K562 (cell line): ENCODE data around the gene CDKN2B-AS1. TPM values are rescaled to one million over a fixed set of nuclear protein-coding genes. Genes with fewer than 3 reads are reported as not detected.

Source experiments
- ATAC-seq: fragments of 200-7000 bp; cut with Tn5 transposase; 3 replicates; pipeline ENCODE4 v1.9.1; 2020; ENCODE audit warnings: moderate library complexity
- BruUV-seq: library from RNA; stranded (reverse); fragments of 400-500 nt; replicated peaks from 2 replicates; lab custom pipeline; 2021; lab: Mats Ljungman, UMichigan
- CTCF ChIA-PET: fragments of 300-600 bp; formaldehyde crosslinking; extraction: SDS; loops from one replicate; lab custom pipeline; 2021; ENCODE audit warnings: low intra/inter-chr PET ratio; lab: Yijun Ruan, JAX
- POLR2A ChIA-PET: fragments of 300-600, 350-650 bp; sonication (Branson Sonifier 250); formaldehyde crosslinking; extraction: SDS; loops from one replicate; lab custom pipeline; 2021; ENCODE audit warnings: antibody characterized with exemption, inconsistent platforms; lab: Yijun Ruan, JAX
- DNase-seq, 4 experiments: peaks; one replicate each; pipeline versions ENCODE4 v3.0.0 to v3.0.0-alpha.2; 2011 to 2018; ENCODE audit warnings: low spot score in 3 of 4, mixed read lengths in 3 of 4; ENCODE audit errors: extremely low read depth in 1 of 4
- FAIRE-seq: peaks from 2 replicates; lab custom pipeline; 2011; peaks lifted over from hg19 to GRCh38; lab: Jason Lieb, UNC
- H2AFZ ChIP-seq: 2 replicates; pipeline ENCODE4 v1.6.0; 2011; ENCODE audit warnings: low read depth, low read length, control low read depth, inconsistent platforms
- H3K27ac ChIP-seq: fragments of 200-600 bp; 3 replicates; pipeline ENCODE4 v1.8.0; 2011; ENCODE audit warnings: low read depth, mild to moderate bottlenecking, control low read depth, inconsistent platforms, low read length, moderate library complexity, mixed read lengths; ENCODE audit errors: extremely low read depth
- H3K27me3 ChIP-seq, 2 experiments: fragments of 300-600 bp in 1 of 2; 2 replicates in 1 of 2; 3 replicates in 1 of 2; pipeline versions ENCODE4 v1.6.0 to v1.8.0; 2011; ENCODE audit warnings: inconsistent platforms in 2 of 2, low read length in 2 of 2, mild to moderate bottlenecking in 1 of 2, mixed read lengths in 1 of 2, moderate library complexity in 1 of 2; ENCODE audit not compliant: control insufficient read depth in 2 of 2, insufficient read depth in 2 of 2
- H3K36me3 ChIP-seq: fragments of 300-600 bp; 3 replicates; pipeline ENCODE4 v1.8.0; 2011; ENCODE audit warnings: mild to moderate bottlenecking, low read length, inconsistent platforms; ENCODE audit not compliant: control insufficient read depth, insufficient read depth
- H3K4me1 ChIP-seq, 2 experiments: fragments of 200-600 bp in 1 of 2; replicated peaks in 1 of 2; 2 replicates in 1 of 2; 3 replicates in 1 of 2; pipeline versions ENCODE4 v1.5.1 to v1.8.0; 2011; ENCODE audit warnings: inconsistent platforms in 2 of 2, low read length in 2 of 2, mild to moderate bottlenecking in 1 of 2, mixed read lengths in 1 of 2, moderate library complexity in 1 of 2; ENCODE audit not compliant: control insufficient read depth in 2 of 2, insufficient read depth in 2 of 2
- H3K4me2 ChIP-seq: 2 replicates; pipeline ENCODE4 v1.6.1; 2011; ENCODE audit warnings: low read length, control low read depth, inconsistent platforms, mixed read lengths; ENCODE audit not compliant: insufficient read depth
- H3K4me3 ChIP-seq: fragments of 200-600 bp; sonication (generic), shearing (Covaris generic); 2 replicates; pipeline ENCODE4 v1.5.1; 2016; ENCODE audit warnings: control low read depth, inconsistent platforms
- H3K79me2 ChIP-seq: fragments of 200-600 bp; 3 replicates; pipeline ENCODE4 v1.8.0; 2011; ENCODE audit warnings: low read length, inconsistent platforms; ENCODE audit not compliant: control insufficient read depth, insufficient read depth
- H3K9ac ChIP-seq, 2 experiments: 2 replicates each; pipeline versions ENCODE4 v1.6.0 to v1.6.1; 2011; ENCODE audit warnings: low read depth in 2 of 2, low read length in 2 of 2, control low read depth in 1 of 2, inconsistent platforms in 1 of 2, mild to moderate bottlenecking in 1 of 2, mixed read lengths in 1 of 2; ENCODE audit not compliant: insufficient read depth in 1 of 2
- H3K9me1 ChIP-seq: one replicate; pipeline ENCODE4 v1.6.0; 2011; ENCODE audit warnings: inconsistent platforms, mild to moderate bottlenecking, low read length, moderate library complexity; ENCODE audit not compliant: control insufficient read depth, insufficient read depth
- H3K9me3 ChIP-seq: replicated peaks from 2 replicates; pipeline ENCODE4 v1.5.1; 2011; ENCODE audit warnings: low read depth, low read length, inconsistent platforms; ENCODE audit not compliant: control insufficient read depth, insufficient read depth
- H4K20me1 ChIP-seq: replicated peaks from 2 replicates; pipeline ENCODE4 v1.6.1; 2011; ENCODE audit warnings: low read length, inconsistent platforms, mixed read lengths; ENCODE audit not compliant: control insufficient read depth, insufficient read depth
- CBX2 ChIP-seq: fragments of 200-600 bp; sonication (generic); IDR thresholded peaks from one replicate; pipeline ENCODE4 v1.6.1; 2012; ENCODE audit warnings: mild to moderate bottlenecking, low read length, inconsistent platforms; ENCODE audit not compliant: insufficient read depth, poor library complexity, severe bottlenecking
- CCNT2 ChIP-seq: IDR thresholded peaks from 2 replicates; pipeline ENCODE4 v1.6.1; 2011; ENCODE audit warnings: borderline replicate concordance, low read depth, mild to moderate bottlenecking, moderate library complexity, mixed read lengths, low read length; ENCODE audit not compliant: insufficient read length; ENCODE audit errors: extremely low read depth
- CREB1 ChIP-seq, 2 experiments: sonication (generic) in 1 of 2; formaldehyde crosslinking in 1 of 2; IDR thresholded peaks; 2 replicates each; pipeline versions ENCODE4 v1.6.1 to v1.8.0; 2012 to 2022; ENCODE audit warnings: inconsistent platforms in 1 of 2, mild to moderate bottlenecking in 1 of 2, missing genetic modification reagents in 1 of 2, moderate library complexity in 1 of 2
- DLX4 ChIP-seq: fragments of 250-450 bp; sonication (Bioruptor Pico); IDR thresholded peaks from 2 replicates; pipeline ENCODE4 v1.6.1; 2021; ENCODE audit warnings: mild to moderate bottlenecking
- ERF ChIP-seq: fragments of 450-650 bp; formaldehyde crosslinking; IDR thresholded peaks from 2 replicates; pipeline ENCODE4 v1.4.0; 2020; ENCODE audit warnings: mild to moderate bottlenecking, mixed read lengths
- MCM2 ChIP-seq: fragments of 450-650 bp; IDR thresholded peaks from 2 replicates; pipeline ENCODE4 v1.6.1; 2017; ENCODE audit warnings: low read depth, mild to moderate bottlenecking
- MTA1 ChIP-seq: fragments of 450-650 bp; IDR thresholded peaks from 2 replicates; pipeline ENCODE4 v1.6.1; 2017; ENCODE audit warnings: borderline replicate concordance
- MYC ChIP-seq, 2 experiments: fragments of 250-450 bp in 1 of 2; sonication (Bioruptor Pico) in 1 of 2; IDR thresholded peaks; 2 replicates each; pipeline versions ENCODE4 v1.5.1 to v1.6.1; 2012 to 2021; ENCODE audit warnings: low read depth in 2 of 2, borderline replicate concordance in 1 of 2, improper control_type of control experiment in 1 of 2, low read length in 1 of 2, mild to moderate bottlenecking in 1 of 2, moderate library complexity in 1 of 2
- NELFE ChIP-seq: IDR thresholded peaks from 2 replicates; pipeline ENCODE4 v1.6.1; 2011; ENCODE audit warnings: mild to moderate bottlenecking; ENCODE audit not compliant: insufficient read depth, insufficient read length
- PTBP1 ChIP-seq: fragments of 200-400 bp; formaldehyde crosslinking; IDR thresholded peaks from 2 replicates; pipeline ENCODE4 v1.6.1; 2017; ENCODE audit warnings: low read depth, low read length
- SMARCA5 ChIP-seq: fragments of 450-650 bp; IDR thresholded peaks from 2 replicates; pipeline ENCODE4 v1.6.1; 2016
- SRSF3 ChIP-seq: fragments of 200-400 bp; formaldehyde crosslinking; IDR thresholded peaks from 2 replicates; pipeline ENCODE4 v1.6.1; 2016; ENCODE audit warnings: mild to moderate bottlenecking, low read length, moderate library complexity; ENCODE audit not compliant: insufficient read depth
- ZBTB8A ChIP-seq: fragments of 450-650 bp; IDR thresholded peaks from 2 replicates; pipeline ENCODE4 v1.6.1; 2018; ENCODE audit warnings: mild to moderate bottlenecking, moderate library complexity; ENCODE audit not compliant: partially characterized antibody
- ZFP36 ChIP-seq: fragments of 150-350 bp; IDR thresholded peaks from 2 replicates; pipeline ENCODE4 v1.6.1; 2018; ENCODE audit warnings: low read length, low read depth; ENCODE audit not compliant: partially characterized antibody
- ZNF146 ChIP-seq: IDR thresholded peaks from one replicate; pipeline ENCODE4 v1.6.1; 2018; ENCODE audit warnings: missing compliant biosample characterization; ENCODE audit not compliant: unreplicated experiment
- ZNF324 ChIP-seq: fragments of 250-450 bp; sonication (Bioruptor Pico); IDR thresholded peaks from 2 replicates; pipeline ENCODE4 v1.4.0; 2020; ENCODE audit warnings: mild to moderate bottlenecking
- ZNF766 ChIP-seq: fragments of 200-800 bp; sonication (Bioruptor generic); conservative IDR thresholded peaks from 2 replicates; pipeline ENCODE4 v1.6.1; 2016; ENCODE audit warnings: missing genetic modification characterization, missing compliant biosample characterization
- in situ Hi-C: fragments of 300-500 bp; cut with MboI; formaldehyde crosslinking; loops from 4 replicates; pipeline ENCODE4 v1.15.0; 2018; ENCODE audit warnings: inconsistent platforms, mixed read lengths
- intact Hi-C: fragments of 100-400 bp; cut with micrococcal nuclease; formaldehyde crosslinking; loops from 2 replicates; pipeline ENCODE4 v1.14.2; 2022
- polyA plus RNA-seq, 8 experiments: library from polyadenylated mRNA; depleted of rRNA in 4 of 8; stranded (reverse) in 5 of 8; unstranded in 3 of 8; fragments of >200 nt; fragmentation: Nextera tagmentation in 2 of 8; fragmentation: Illumina TruSeq in 1 of 8; extraction: Ambion mirVana in 2 of 8; extraction: Trizol in 1 of 8; gene quantifications; 2 replicates each; pipeline versions ENCODE4 v1.2.1 to v1.2.3, GENCODE V29; 2011 to 2014; ENCODE audit warnings: inconsistent platforms in 1 of 8, missing spikeins in 1 of 8
- total RNA-seq, 7 experiments: library from RNA; depleted of rRNA in 6 of 7; stranded (reverse); fragments of >200 nt in 6 of 7; fragmentation: Illumina TruSeq in 2 of 7; extraction: Trizol in 2 of 7; gene quantifications; 2 replicates each; pipeline versions ENCODE4 v1.2.1 to v1.2.3, GENCODE V29; 2011 to 2021; ENCODE audit warnings: low replicate concordance in 1 of 7
- TF ChIP-seq, protein P1 (sequence below): fragments of 250-450 bp; sonication (Bioruptor Pico); IDR thresholded peaks from 2 replicates; pipeline ENCODE4 v1.5.0; 2021

Gene CDKN2B-AS1
- total and polyA plus RNA-seq, 9 of the 15 experiments (the other 6 are each of a cell fraction or from before 2014, with no cell fraction given) = not detected

- no peaks in the 10 kb centered on the region for H3K27me3 ChIP-seq
- in situ Hi-C loops (no loop called here), intact Hi-C loops (no loop called here)
- H3K4me3 ChIP-seq = no peak overlapping the region
- no peaks in the 10 kb centered on the region for H3K9me1 ChIP-seq
- no peak overlapping the region for H3K9ac ChIP-seq
- FAIRE-seq = no peak
- POLR2A ChIA-PET = no interaction called here
- no peak overlapping the region for H3K27ac ChIP-seq
- H4K20me1 ChIP-seq = no peaks in the 10 kb centered on the region
- CTCF ChIA-PET = no interaction called here
- DNase-seq = no peak
- no peaks in the 10 kb centered on the region for H3K9me3 ChIP-seq
- H3K4me2 ChIP-seq = no peak overlapping the region
- no peak overlapping the region for H2AFZ ChIP-seq
- H3K4me1 ChIP-seq = no peaks in the 10 kb centered on the region
- BruUV-seq = no TSS peak
- TF ChIP-seq ZNF324 (CRISPR knock-in tag) (no peak), CBX2 (no peak), ZBTB8A (no peak), PTBP1 (no peak), NELFE (no peak), MYC (IDR thresholded peaks at IDR 0.05; ENCODE audit: low read depth, low read length) (no peak), MYC (CRISPR knock-in tag; IDR thresholded peaks at IDR 0.05; ENCODE audit: borderline replicate concordance, low read depth) (no peak), ZFP36 (no peak), CREB1 (IDR thresholded peaks at IDR 0.05) (no peak), CREB1 (CRISPR knock-in tag; IDR thresholded peaks at IDR 0.05) (no peak), ZNF146 (CRISPR knock-in tag) (no peak), MCM2 (no peak), DLX4 (no peak), CCNT2 (no peak), SRSF3 (no peak), SMARCA5 (no peak), MTA1 (no peak), ZNF766 (CRISPR knock-in tag) (no peak), ERF (CRISPR knock-in tag) (no peak)
- TF ChIP-seq, protein P1, sequence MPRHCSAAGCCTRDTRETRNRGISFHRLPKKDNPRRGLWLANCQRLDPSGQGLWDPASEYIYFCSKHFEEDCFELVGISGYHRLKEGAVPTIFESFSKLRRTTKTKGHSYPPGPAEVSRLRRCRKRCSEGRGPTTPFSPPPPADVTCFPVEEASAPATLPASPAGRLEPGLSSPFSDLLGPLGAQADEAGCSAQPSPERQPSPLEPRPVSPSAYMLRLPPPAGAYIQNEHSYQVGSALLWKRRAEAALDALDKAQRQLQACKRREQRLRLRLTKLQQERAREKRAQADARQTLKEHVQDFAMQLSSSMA (CRISPR knock-in tag) = no peak
- ATAC-seq = no peak
- H3K36me3 ChIP-seq = no peaks in the 10 kb centered on the region
- no peaks in the 10 kb centered on the region for H3K79me2 ChIP-seq
These were observed 22.2 kb upstream of the CDKN2B-AS1 start for GRCh38 chr9:21972361-21972760.
